ENCODE measurements around the gene NFIA. TPM values are rescaled to one million over a fixed set of nuclear protein-coding genes. Genes with fewer than 3 reads are reported as not detected.

Gene NFIA
- total and polyA plus RNA-seq, 10 of the 15 experiments (the other 5 are each of a cell fraction or from before 2014, with no cell fraction given): 0.10 to 0.16 TPM; not detected in 8

GRCh38 chr1:61447106-61447967, 365.0 kb downstream of the NFIA start:
- DNase-seq (ENCODE audit: low read depth, low spot score) (no peak), FAIRE-seq (no peak), ATAC-seq (no peak)
- ChIA-PET POLR2A (no interaction called here), SMC1A (ENCODE audit: uncharacterized antibody, unreplicated experiment) (no interaction called here), RAD21 (ENCODE audit: unreplicated experiment) (no interaction called here), CTCF (interaction anchor here (1.0 to 1.6 kb wide), 2 partner anchors 10 to 387 kb away, joined by 3 read pairs; no protein-coding TSS in a partner anchor)
- Histone ChIP-seq H3K4me1 (ENCODE audit: control insufficient read depth, insufficient read depth, low read length) (no peaks in the 10 kb centered on the region), H2AFZ (ENCODE audit: control insufficient read depth, low read depth, low read length) (no peak overlapping the region), H3K4me2 (ENCODE audit: control insufficient read depth, insufficient read depth) (no peak overlapping the region), H3K27ac (ENCODE audit: control insufficient read depth, insufficient read depth) (no peak overlapping the region), H4K20me1 (ENCODE audit: control insufficient read depth, insufficient read depth) (no peaks in the 10 kb centered on the region), H3K9ac (ENCODE audit: control insufficient read depth, insufficient read depth, low read length) (no peak overlapping the region), H3K9me3 (replicated peaks; ENCODE audit: control insufficient read depth, insufficient read depth, low read length) (no peaks in the 10 kb centered on the region), H3K27me3 (replicated peaks in 1 of 2; ENCODE audit: control insufficient read depth in 2 of 2, insufficient read depth in 2 of 2, low read length in 1 of 2) (no peaks in the 10 kb centered on the region), H3K36me3 (ENCODE audit: control insufficient read depth in 2 of 2, insufficient read depth in 2 of 2, low read length in 1 of 2) (no peaks in the 10 kb centered on the region), H3K4me3 (no peak overlapping the region), H3K79me2 (ENCODE audit: control insufficient read depth, insufficient read depth, low read length) (no peaks in the 10 kb centered on the region)
- no TSS peak for BruUV-seq (replicated peaks)
- 70% methylated on average over 19 of the region's 19 CpGs for WGBS (ENCODE audit: insufficient coverage, insufficient replicate concordance, low lambda C conversion rate, missing lambda C conversion rate)
- in situ Hi-C loops (cut with MboI) (loop anchor here (5.0 to 10.0 kb wide), 2 partner anchors 405 to 593 kb away; no protein-coding TSS in a partner anchor), intact Hi-C loops (cut with micrococcal nuclease; ENCODE audit: unreplicated experiment) (no loop called here)
- TF ChIP-seq E2F4 (IDR thresholded peaks at IDR 0.05; ENCODE audit: low read depth, low read length) (no peak), HDAC6 (IDR thresholded peaks at IDR 0.05; ENCODE audit: unreplicated experiment) (no peak), SUZ12 (IDR thresholded peaks at IDR 0.05; ENCODE audit: unreplicated experiment) (no peak), BCL3 (IDR thresholded peaks at IDR 0.05; ENCODE audit: borderline replicate concordance, insufficient read depth, low read depth, low read length, poor library complexity, severe bottlenecking) (no peak), CHD4 (IDR thresholded peaks at IDR 0.05) (no peak), STAT1 (conservative IDR thresholded peaks at IDR 0.05) (no peak), SUPT20H (IDR thresholded peaks at IDR 0.05; ENCODE audit: borderline replicate concordance, control insufficient read depth, low read depth, low read length) (no peak), EP300 (IDR thresholded peaks at IDR 0.05; ENCODE audit: borderline replicate concordance in 1 of 2, control insufficient read depth in 1 of 2, low read depth in 2 of 2, low read length in 2 of 2) (no peak), NFYA (IDR thresholded peaks at IDR 0.05; ENCODE audit: borderline replicate concordance, low read depth, low read length) (no peak), ZNF217 (IDR thresholded peaks at IDR 0.05) (no peak), ZBTB4 (CRISPR knock-in tag; IDR thresholded peaks at IDR 0.05) (no peak), SMARCA5 (IDR thresholded peaks at IDR 0.05) (no peak), MTA3 (IDR thresholded peaks at IDR 0.05; ENCODE audit: borderline replicate concordance, low read length) (no peak)
- TF ChIP-seq, protein P1, sequence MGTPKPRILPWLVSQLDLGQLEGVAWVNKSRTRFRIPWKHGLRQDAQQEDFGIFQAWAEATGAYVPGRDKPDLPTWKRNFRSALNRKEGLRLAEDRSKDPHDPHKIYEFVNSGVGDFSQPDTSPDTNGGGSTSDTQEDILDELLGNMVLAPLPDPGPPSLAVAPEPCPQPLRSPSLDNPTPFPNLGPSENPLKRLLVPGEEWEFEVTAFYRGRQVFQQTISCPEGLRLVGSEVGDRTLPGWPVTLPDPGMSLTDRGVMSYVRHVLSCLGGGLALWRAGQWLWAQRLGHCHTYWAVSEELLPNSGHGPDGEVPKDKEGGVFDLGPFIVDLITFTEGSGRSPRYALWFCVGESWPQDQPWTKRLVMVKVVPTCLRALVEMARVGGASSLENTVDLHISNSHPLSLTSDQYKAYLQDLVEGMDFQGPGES (IDR thresholded peaks at IDR 0.05): no peak

Measured in GM12878 (cell line).